GM18861 (cell line): ENCODE measurements around the gene CHML.

Experiments
- ATAC-seq: cut with Tn5 transposase; IDR thresholded peaks from one replicate; pipeline ENCODE4 v1.9.1; 2021; ENCODE audit not compliant: unreplicated experiment

CHML gene

DNA sequence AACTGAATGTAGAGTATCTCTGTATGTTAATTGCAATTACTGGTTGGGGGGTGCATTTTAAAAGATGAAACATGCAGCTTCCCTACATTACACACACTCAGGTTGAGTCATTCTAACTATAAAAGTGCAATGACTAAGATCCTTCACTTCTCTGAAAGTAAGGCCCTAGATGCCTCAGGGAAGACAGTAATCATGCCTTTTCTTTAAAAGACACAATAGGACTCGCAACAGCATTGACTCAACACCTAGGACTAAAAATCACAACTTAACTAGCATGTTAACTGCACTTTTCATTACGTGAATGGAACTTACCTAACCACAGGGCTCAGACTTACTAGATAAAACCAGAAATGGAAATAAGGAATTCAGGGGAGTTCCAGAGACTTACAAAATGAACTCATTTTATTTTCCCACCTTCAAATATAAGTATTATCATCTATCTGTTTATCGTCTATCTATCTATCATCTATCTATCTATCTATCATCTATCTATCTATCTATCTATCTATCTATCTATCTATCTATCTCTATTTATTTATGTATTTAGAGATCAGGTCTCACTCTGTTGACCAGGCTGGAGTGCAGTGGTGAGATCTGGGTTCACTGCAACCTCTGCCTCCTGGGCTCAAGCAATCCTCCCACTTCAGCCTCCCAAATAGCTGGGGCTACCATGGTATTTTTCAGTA is 47.8 kb downstream of the CHML start:
- peak; percentile 63 for ATAC-seq

DNA sequence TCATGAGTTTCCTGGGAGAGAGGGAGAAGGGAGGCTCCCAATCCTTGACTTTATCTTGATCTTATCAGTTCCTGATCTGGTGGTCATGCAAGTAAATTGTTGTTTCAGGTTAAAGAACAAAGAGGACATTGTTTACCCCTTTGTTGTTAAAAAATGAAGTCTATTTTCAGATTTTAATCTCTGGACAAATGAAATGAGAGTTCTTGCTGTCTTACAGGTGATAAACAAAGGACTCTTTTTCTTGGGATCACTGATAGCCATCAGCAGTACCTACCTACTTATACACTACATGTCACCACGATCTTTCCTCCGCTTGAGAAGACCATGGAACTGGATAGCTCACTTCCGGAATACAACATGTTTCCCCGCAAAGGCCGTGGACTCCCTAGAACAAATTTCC is 48.4 kb downstream of the CHML start:
- ATAC-seq, result no peak

DNA sequence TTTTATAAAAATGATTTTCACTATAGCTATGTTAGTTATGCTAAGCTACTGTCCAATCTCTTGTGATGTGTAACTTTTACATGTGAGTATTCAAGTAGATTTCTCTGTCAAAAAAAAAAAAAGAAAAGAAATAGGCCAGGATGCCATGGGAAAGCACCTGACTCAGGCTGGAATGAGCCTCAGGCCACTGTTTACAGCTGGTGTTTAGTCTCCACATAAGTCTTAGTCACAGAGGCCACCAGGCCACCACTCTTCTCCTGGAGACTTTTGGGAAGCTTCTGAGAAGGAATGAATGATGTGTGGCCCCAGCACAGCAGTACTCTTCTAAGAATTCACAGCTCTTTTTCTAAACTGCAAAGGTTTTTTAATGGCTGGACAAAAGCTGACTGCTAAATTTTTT is 48.9 kb downstream of the CHML start:
- ATAC-seq, result no peak

DNA sequence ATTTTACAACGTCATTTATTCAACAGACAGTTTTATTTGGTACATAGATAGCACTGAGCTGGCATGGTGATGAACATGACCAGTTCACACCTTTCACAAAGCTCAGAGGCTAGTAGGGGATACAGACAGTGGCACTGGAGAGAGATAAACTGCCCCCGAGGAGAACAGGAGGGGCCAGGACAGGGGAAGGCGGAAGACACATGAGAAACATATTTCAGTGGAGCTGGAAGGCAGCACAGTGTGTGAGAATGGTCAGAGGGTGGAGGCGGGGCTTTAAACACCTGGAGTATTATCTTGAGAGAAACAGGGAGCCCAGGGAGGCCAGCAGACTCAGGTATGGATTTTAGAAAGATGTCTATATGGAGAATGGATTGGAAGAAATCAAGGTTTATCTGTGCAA is 49.5 kb downstream of the CHML start:
- no peak for ATAC-seq
